Nephron progenitor cell (in vitro differentiated cells): ENCODE data around the gene MAP4K2.
A peak's percentile ranks its signal among the peaks of the same experiment; 100 is the strongest.
"Not testable (repeated sequence)": the region's sequence is repeated elsewhere in the genome, so short reads cannot be mapped to it uniquely, and the experiment has no call there.

Experiments used
- DNase-seq: peaks from one replicate; pipeline ENCODE4 v3.0.0; 2021
- H3K27ac Mint-ChIP-seq: 2 replicates; pipeline ENCODE4 v1.8.0; 2021; ENCODE audit warnings: mild to moderate bottlenecking, moderate library complexity, mixed read lengths
- H3K27me3 Mint-ChIP-seq: 2 replicates; pipeline ENCODE4 v1.8.0; 2021; ENCODE audit warnings: mild to moderate bottlenecking, low read depth, mixed read lengths; ENCODE audit not compliant: poor library complexity
- H3K36me3 Mint-ChIP-seq: 2 replicates; pipeline ENCODE4 v1.8.0; 2021; ENCODE audit warnings: low read depth, mixed read lengths
- H3K4me1 Mint-ChIP-seq: 2 replicates; pipeline ENCODE4 v1.8.0; 2021; ENCODE audit warnings: mixed read lengths
- H3K4me3 Mint-ChIP-seq: 2 replicates; pipeline ENCODE4 v1.8.0; 2021; ENCODE audit warnings: mild to moderate bottlenecking, moderate library complexity, mixed read lengths
- H3K9me3 Mint-ChIP-seq: 2 replicates; pipeline ENCODE4 v1.8.0; 2021; ENCODE audit warnings: mild to moderate bottlenecking, moderate library complexity, mixed read lengths
- CTCF ChIP-seq: fragments of 200-600 bp; sonication (generic); IDR thresholded peaks from 2 replicates; pipeline ENCODE4 v1.5.0; 2021; ENCODE audit warnings: antibody characterized with exemption

MAP4K2 gene

DNA sequence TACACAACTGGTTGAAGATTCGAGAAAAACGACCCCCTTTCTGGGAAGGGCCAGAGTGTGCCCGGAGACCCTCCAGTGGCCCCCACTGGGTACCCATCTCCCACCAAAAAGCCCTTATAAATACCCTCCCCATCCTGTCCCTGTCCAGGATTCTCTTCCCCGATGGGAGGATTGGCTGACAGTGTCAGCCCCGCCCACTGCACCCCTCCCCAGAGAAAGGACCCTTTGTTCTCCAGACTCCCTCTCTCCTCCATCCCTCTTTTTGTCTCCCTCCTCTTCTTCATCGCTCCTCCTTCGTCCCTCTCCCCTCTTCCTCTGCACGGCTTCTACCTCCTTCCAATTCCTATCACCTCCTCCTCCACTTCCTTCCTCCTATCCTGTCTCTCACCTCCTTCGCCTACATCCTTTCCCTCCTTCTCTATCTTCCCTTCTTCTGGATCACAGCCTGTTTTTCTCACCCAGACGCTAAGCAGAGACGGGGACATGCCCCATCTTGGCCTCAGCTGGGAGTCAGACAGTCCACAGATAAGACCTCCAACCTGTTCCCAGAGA lies 20.6 kb upstream of the MAP4K2 start:
- H3K27me3 Mint-ChIP-seq, result peaks cover 10% of the 10 kb centered on the region
- no peak overlapping the region for H3K27ac Mint-ChIP-seq
- H3K36me3 Mint-ChIP-seq, result peaks cover 5% of the 10 kb centered on the region
- peaks cover 13% of the 10 kb centered on the region for H3K4me1 Mint-ChIP-seq
- DNase-seq, result no peak
- TF ChIP-seq CTCF, result no peak
- no peaks in the 10 kb centered on the region for H3K9me3 Mint-ChIP-seq
- H3K4me3 Mint-ChIP-seq, result no peak overlapping the region

- Mint-ChIP-seq H3K9me3 (no peaks in the 10 kb centered on the region), H3K4me3 (no peak overlapping the region), H3K27ac (no peak overlapping the region), H3K4me1 (peaks cover 11% of the 10 kb centered on the region), H3K36me3 (no peaks in the 10 kb centered on the region), H3K27me3 (peaks cover 5% of the 10 kb centered on the region)
- no peak for DNase-seq
- TF ChIP-seq CTCF, result no peak
Measured at GRCh38 chr11:64817476-64817875, 14.5 kb upstream of the MAP4K2 start.

DNA sequence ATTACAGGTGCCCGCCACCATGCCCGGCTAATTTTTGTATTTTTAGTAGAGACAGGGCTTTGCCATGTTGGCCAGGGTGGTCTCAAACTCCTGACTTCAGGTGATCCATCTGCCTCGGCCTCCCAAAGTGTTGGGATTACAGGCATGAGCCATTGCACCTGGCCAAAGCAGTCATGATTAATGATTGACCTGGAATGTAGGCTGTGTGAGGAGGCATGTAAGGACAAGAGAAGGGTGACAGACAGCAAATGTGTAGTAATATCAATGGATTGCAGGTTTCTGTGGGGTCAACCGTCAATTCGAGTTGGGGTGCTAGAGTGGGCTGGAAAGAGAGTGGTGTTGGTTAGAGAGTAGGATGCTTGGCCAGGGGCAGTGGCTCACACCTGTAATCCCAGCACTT lies 12.4 kb upstream of the MAP4K2 start:
- H3K9me3 Mint-ChIP-seq, H3K27ac Mint-ChIP-seq, H3K36me3 Mint-ChIP-seq, DNase-seq, H3K4me3 Mint-ChIP-seq, H3K27me3 Mint-ChIP-seq: not testable (repeated sequence)
- peaks cover 16% of the 10 kb centered on the region for H3K4me1 Mint-ChIP-seq

DNA sequence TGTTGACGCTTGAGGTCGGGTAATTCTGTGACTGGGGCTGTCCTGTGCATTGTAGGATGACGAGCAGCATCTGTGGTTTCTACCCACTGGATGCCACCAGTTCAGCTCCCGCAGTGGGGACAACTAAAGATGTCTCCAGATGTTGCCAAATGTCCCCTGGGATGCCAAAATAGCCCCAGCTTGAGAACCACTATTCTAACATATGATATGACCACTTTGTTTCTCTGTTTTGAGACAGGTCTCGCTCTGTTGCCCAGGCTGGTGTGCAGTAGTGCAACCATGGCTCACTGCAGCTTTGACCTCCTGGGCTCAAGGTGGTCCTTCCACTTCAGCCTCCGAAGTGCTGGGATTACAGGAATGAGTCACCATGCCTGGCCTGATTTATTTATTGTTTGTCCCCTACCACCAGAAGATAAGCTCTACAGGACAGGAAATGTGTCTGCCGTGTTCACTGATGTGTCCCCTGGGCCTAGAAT lies 11.7 kb upstream of the MAP4K2 start:
- H3K36me3 Mint-ChIP-seq, result no peaks in the 10 kb centered on the region
- peaks cover 9% of the 10 kb centered on the region for H3K27me3 Mint-ChIP-seq
- H3K4me1 Mint-ChIP-seq, result peaks cover 18% of the 10 kb centered on the region
- DNase-seq, result no peak
- H3K4me3 Mint-ChIP-seq, result no peak overlapping the region
- no peaks in the 10 kb centered on the region for H3K9me3 Mint-ChIP-seq
- no peak for TF ChIP-seq CTCF
- H3K27ac Mint-ChIP-seq, result no peak overlapping the region

- Mint-ChIP-seq H3K27ac (no peak overlapping the region), H3K36me3 (no peaks in the 10 kb centered on the region), H3K9me3 (no peaks in the 10 kb centered on the region), H3K4me3 (no peak overlapping the region), H3K27me3 (peaks cover 9% of the 10 kb centered on the region), H3K4me1 (peaks cover 26% of the 10 kb centered on the region)
- DNase-seq, result no peak
- no peak for TF ChIP-seq CTCF
Measured at GRCh38 chr11:64813826-64814225, 10.8 kb upstream of the MAP4K2 start.

GRCh38 chr11:64810891-64811272 lies 7.9 kb upstream of the MAP4K2 start:
- Mint-ChIP-seq H3K27ac (peak overlapping the region; percentile 32), H3K36me3 (peaks cover 21% of the 10 kb centered on the region), H3K27me3 (peaks cover 7% of the 10 kb centered on the region), H3K4me3 (peak overlapping the region; percentile 92), H3K9me3 (no peaks in the 10 kb centered on the region), H3K4me1 (peaks cover 31% of the 10 kb centered on the region)
- DNase-seq, result no peak
- no peak for TF ChIP-seq CTCF
